MCF 10A (cell line): ENCODE measurements around the gene CRYBA1. TPM values are rescaled to one million over a fixed set of nuclear protein-coding genes. Genes with fewer than 3 reads are reported as not detected.

Experiments
- BruUV-seq: library from RNA; stranded (reverse); fragments of 400-500 nt; replicated peaks from 2 replicates; lab custom pipeline; 2021; lab: Mats Ljungman, UMichigan
- CTCF ChIA-PET: fragments of 300-600 bp; sonication (Branson Sonifier 250); formaldehyde crosslinking; extraction: SDS; loops from one replicate; lab custom pipeline; 2021; ENCODE audit warnings: antibody characterized with exemption, inconsistent platforms; lab: Yijun Ruan, JAX
- POLR2A ChIA-PET: fragments of 300-600, 350-650 bp; sonication (Branson Sonifier 250); formaldehyde crosslinking; extraction: SDS; loops from one replicate; lab custom pipeline; 2020; ENCODE audit warnings: antibody characterized with exemption, inconsistent platforms; lab: Yijun Ruan, JAX
- DNase-seq: peaks from one replicate; pipeline ENCODE4 v3.0.0-alpha.2; 2018; ENCODE audit not compliant: unreplicated experiment
- H3K27ac Mint-ChIP-seq: one replicate; pipeline ENCODE4 v1.8.0; 2022; ENCODE audit warnings: mild to moderate bottlenecking, low read depth, mixed read lengths; ENCODE audit not compliant: unreplicated experiment
- H3K27me3 Mint-ChIP-seq: one replicate; pipeline ENCODE4 v1.8.0; 2022; ENCODE audit warnings: mixed read lengths; ENCODE audit not compliant: insufficient read depth, unreplicated experiment
- H3K36me3 Mint-ChIP-seq: one replicate; pipeline ENCODE4 v1.8.0; 2022; ENCODE audit warnings: mild to moderate bottlenecking, moderate library complexity, mixed read lengths; ENCODE audit not compliant: insufficient read depth, unreplicated experiment
- H3K4me1 Mint-ChIP-seq: one replicate; pipeline ENCODE4 v1.8.0; 2022; ENCODE audit warnings: mixed read lengths; ENCODE audit not compliant: insufficient read depth, unreplicated experiment
- H3K4me3 Mint-ChIP-seq: one replicate; pipeline ENCODE4 v1.8.0; 2022; ENCODE audit warnings: mild to moderate bottlenecking, moderate library complexity, mixed read lengths; ENCODE audit not compliant: unreplicated experiment
- H3K9me3 Mint-ChIP-seq: one replicate; pipeline ENCODE4 v1.8.0; 2022; ENCODE audit warnings: mixed read lengths; ENCODE audit not compliant: unreplicated experiment
- CTCF ChIP-seq: fragments of 200-600 bp; IDR thresholded peaks from one replicate; pipeline ENCODE4 v1.8.0; 2022; ENCODE audit warnings: antibody characterized with exemption, mild to moderate bottlenecking; ENCODE audit not compliant: unreplicated experiment
- intact Hi-C: fragments of 100-400 bp; cut with micrococcal nuclease; formaldehyde crosslinking; loops from 2 replicates; pipeline ENCODE4 v1.14.1; 2022
- total RNA-seq: library from RNA; stranded (reverse); gene quantifications from 2 replicates; pipeline ENCODE4 v1.2.3, GENCODE V29; 2022

CRYBA1 gene
- total RNA-seq, 1 experiment from 2014 or later = not detected

- no peaks in the 10 kb centered on the region for H3K9me3 Mint-ChIP-seq
- DNase-seq = peak; percentile 47
- TF ChIP-seq CTCF = no peak
- BruUV-seq = no TSS peak
- H3K36me3 Mint-ChIP-seq = peaks cover 56% of the 10 kb centered on the region
- H3K4me3 Mint-ChIP-seq = peak overlapping the region; percentile 99
- H3K4me1 Mint-ChIP-seq = peaks cover 19% of the 10 kb centered on the region
- CTCF ChIA-PET = interaction anchor here (0.6 to 3.1 kb wide), 18 partner anchors 12 to 1460 kb away, joined by 3 to 37 read pairs (median 4); partner anchors contain the start of gene MYO18A
- intact Hi-C loops = loop anchor here (5.0 kb wide), 1 partner anchor 50 kb away; no protein-coding TSS in a partner anchor
- H3K27me3 Mint-ChIP-seq = no peaks in the 10 kb centered on the region
- POLR2A ChIA-PET = interaction anchor here (0.6 to 5.3 kb wide), 23 partner anchors 9 to 571 kb away, joined by 3 to 83 read pairs (median 5); partner anchors contain the start of genes MYO18A and TAOK1
- peak overlapping the region; percentile 61 for H3K27ac Mint-ChIP-seq
Observed at GRCh38 chr17:29292071-29292991, 45.7 kb downstream of the CRYBA1 start.

GRCh38 chr17:29292992-29293889 lies 46.6 kb downstream of the CRYBA1 start:
- no peaks in the 10 kb centered on the region for H3K9me3 Mint-ChIP-seq
- DNase-seq = peak; percentile 55
- peaks cover 14% of the 10 kb centered on the region for H3K4me1 Mint-ChIP-seq
- H3K27ac Mint-ChIP-seq = peak overlapping the region; percentile 93
- BruUV-seq = TSS peak; percentile 47
- ChIA-PET CTCF (interaction anchor here (1.1 to 3.1 kb wide), 5 partner anchors 113 to 169 kb away, joined by 3 to 37 read pairs (median 7); partner anchors contain the start of gene MYO18A), POLR2A (interaction anchor here (0.8 to 5.3 kb wide), 32 partner anchors 7 to 451 kb away, joined by 3 to 83 read pairs (median 6); partner anchors contain the start of genes MYO18A and TAOK1)
- H3K36me3 Mint-ChIP-seq = peaks cover 48% of the 10 kb centered on the region
- no peaks in the 10 kb centered on the region for H3K27me3 Mint-ChIP-seq
- intact Hi-C loops = loop anchor here (5.0 kb wide), 1 partner anchor 51 kb away; no protein-coding TSS in a partner anchor
- H3K4me3 Mint-ChIP-seq = peak overlapping the region; percentile 99
- TF ChIP-seq CTCF = no peak

GRCh38 chr17:29293890-29294579 lies 47.4 kb downstream of the CRYBA1 start, which contains the start of gene NUFIP2:
TSS of gene NUFIP2 (minus strand) at chr17:29294148. CDS start at chr17:29294059, 89 bp downstream.
- TF ChIP-seq CTCF = no peak
- Mint-ChIP-seq H3K4me3 (peak within 1 kb of the TSS; percentile 99), H3K27ac (peak within 1 kb of the TSS; percentile 93), H3K4me1 (peaks cover 14% of the 10 kb centered on the region), H3K36me3 (peaks cover 41% of the 10 kb centered on the region), H3K27me3 (no peaks in the 10 kb centered on the region), H3K9me3 (no peaks in the 10 kb centered on the region)
- ChIA-PET CTCF (interaction anchor here (0.6 to 1.3 kb wide), 7 partner anchors 39 to 552 kb away, joined by 3 to 5 read pairs (median 3); no protein-coding TSS in a partner anchor), POLR2A (interaction anchor here (0.6 to 5.3 kb wide), 46 partner anchors 8 to 880 kb away, joined by 3 to 83 read pairs (median 4); partner anchors contain the start of genes MYO18A, SDF2, SSH2 and SUPT6H)
- peak; percentile 98 for DNase-seq
- no TSS peak for BruUV-seq
- intact Hi-C loops = loop anchor here (5.0 kb wide), 1 partner anchor 52 kb away; no protein-coding TSS in a partner anchor
